Fibroblast of lung (primary cell): Measurements from ENCODE around the gene HTT. TPM values are rescaled to one million over a fixed set of nuclear protein-coding genes. Genes with fewer than 3 reads are reported as not detected.

Experiments
- DNase-seq, 2 donors: peaks; one replicate each; pipeline versions ENCODE4 v3.0.0 to v3.0.0-alpha.2; 2010; ENCODE audit warnings: low read depth in 2 of 2
- H2AFZ ChIP-seq: 2 replicates; pipeline ENCODE4 v1.5.1; 2012; ENCODE audit warnings: low read length, control low read depth, inconsistent platforms
- H3K27ac ChIP-seq: 2 replicates; pipeline ENCODE4 v1.5.1; 2011; ENCODE audit warnings: low read length, control low read depth; ENCODE audit not compliant: insufficient read depth
- H3K27me3 ChIP-seq: 2 replicates; pipeline ENCODE4 v1.5.1; 2011; ENCODE audit warnings: mild to moderate bottlenecking, low read length; ENCODE audit not compliant: control insufficient read depth, insufficient read depth
- H3K36me3 ChIP-seq: 2 replicates; pipeline ENCODE4 v1.5.1; 2011; ENCODE audit warnings: low read length; ENCODE audit not compliant: control insufficient read depth, insufficient read depth
- H3K4me1 ChIP-seq: 2 replicates; pipeline ENCODE4 v1.5.1; 2011; ENCODE audit warnings: low read length; ENCODE audit not compliant: control insufficient read depth, insufficient read depth; ENCODE audit errors: extremely low read depth
- H3K4me2 ChIP-seq: 2 replicates; pipeline ENCODE4 v1.5.1; 2011; ENCODE audit warnings: low read length, control low read depth; ENCODE audit not compliant: insufficient read depth; ENCODE audit errors: extremely low read depth
- H3K4me3 ChIP-seq, 4 experiments: fragments of 200-600 bp in 1 of 4; sonication (generic) in 1 of 4; replicated peaks in 1 of 4; 2 replicates each; pipeline ENCODE4 v1.5.1; 2011 to 2016; ENCODE audit warnings: low read length in 4 of 4, low read depth in 3 of 4, mild to moderate bottlenecking in 3 of 4, control low read depth in 2 of 4, inconsistent platforms in 1 of 4, mixed read lengths in 1 of 4; ENCODE audit not compliant: insufficient read depth in 1 of 4; ENCODE audit errors: control extremely low read depth in 1 of 4
- H3K79me2 ChIP-seq: 2 replicates; pipeline ENCODE4 v1.5.1; 2012; ENCODE audit warnings: mild to moderate bottlenecking, low read length, inconsistent platforms; ENCODE audit not compliant: control insufficient read depth, insufficient read depth
- H3K9ac ChIP-seq: 2 replicates; pipeline ENCODE4 v1.5.1; 2011; ENCODE audit warnings: mild to moderate bottlenecking, low read length, control low read depth; ENCODE audit not compliant: insufficient read depth
- H3K9me3 ChIP-seq: 2 replicates; pipeline ENCODE4 v1.5.1; 2012; ENCODE audit warnings: low read depth, low read length; ENCODE audit not compliant: control insufficient read depth, insufficient read depth
- H4K20me1 ChIP-seq: 2 replicates; pipeline ENCODE4 v1.5.1; 2011; ENCODE audit warnings: low read length; ENCODE audit not compliant: control insufficient read depth, insufficient read depth; ENCODE audit errors: extremely low read depth
- EZH2 ChIP-seq: IDR thresholded peaks from 2 replicates; pipeline ENCODE4 v1.5.1; 2012; ENCODE audit warnings: low read length, control low read depth, mild to moderate bottlenecking; ENCODE audit errors: missing control alignments
- polyA minus RNA-seq: library from RNA; depleted of rRNA, polyadenylated mRNA; stranded (reverse); fragments of >200 nt; gene quantifications from 2 replicates; pipeline ENCODE4 v1.2.3, GENCODE V29; 2011; ENCODE audit warnings: low replicate concordance
- polyA plus RNA-seq, 2 donors: library from polyadenylated mRNA; depleted of rRNA in 1 of 2; stranded (reverse) in 1 of 2; unstranded in 1 of 2; fragments of >200 nt; gene quantifications; 2 replicates each; pipeline ENCODE4 v1.2.1, GENCODE V29; 2011 to 2012; ENCODE audit warnings: missing spikeins in 1 of 2
- total RNA-seq: library from RNA; depleted of rRNA; stranded (reverse); fragments of >200 nt; gene quantifications from 2 replicates; pipeline ENCODE4 v1.2.1, GENCODE V29; 2014
- TF ChIP-seq, protein P1 (sequence below), 2 donors: IDR thresholded peaks in 1 of 2; conservative IDR thresholded peaks in 1 of 2; 1 replicate in 1 of 2; 2 replicates in 1 of 2; pipeline ENCODE4 v1.5.1; 2011 to 2012; ENCODE audit warnings: low read length in 2 of 2, control low read depth in 1 of 2, inconsistent platforms in 1 of 2, low read depth in 1 of 2, mild to moderate bottlenecking in 1 of 2

The HTT gene
- total RNA-seq (41.8 and 52.9 TPM in 2 replicates), polyA plus RNA-seq (13.2 and 19.2 TPM in 2 replicates), polyA minus RNA-seq (172 and 236 TPM in 2 replicates)
- 15.5 and 18.1 TPM in 2 replicates for polyA plus RNA-seq (2012)

DNA sequence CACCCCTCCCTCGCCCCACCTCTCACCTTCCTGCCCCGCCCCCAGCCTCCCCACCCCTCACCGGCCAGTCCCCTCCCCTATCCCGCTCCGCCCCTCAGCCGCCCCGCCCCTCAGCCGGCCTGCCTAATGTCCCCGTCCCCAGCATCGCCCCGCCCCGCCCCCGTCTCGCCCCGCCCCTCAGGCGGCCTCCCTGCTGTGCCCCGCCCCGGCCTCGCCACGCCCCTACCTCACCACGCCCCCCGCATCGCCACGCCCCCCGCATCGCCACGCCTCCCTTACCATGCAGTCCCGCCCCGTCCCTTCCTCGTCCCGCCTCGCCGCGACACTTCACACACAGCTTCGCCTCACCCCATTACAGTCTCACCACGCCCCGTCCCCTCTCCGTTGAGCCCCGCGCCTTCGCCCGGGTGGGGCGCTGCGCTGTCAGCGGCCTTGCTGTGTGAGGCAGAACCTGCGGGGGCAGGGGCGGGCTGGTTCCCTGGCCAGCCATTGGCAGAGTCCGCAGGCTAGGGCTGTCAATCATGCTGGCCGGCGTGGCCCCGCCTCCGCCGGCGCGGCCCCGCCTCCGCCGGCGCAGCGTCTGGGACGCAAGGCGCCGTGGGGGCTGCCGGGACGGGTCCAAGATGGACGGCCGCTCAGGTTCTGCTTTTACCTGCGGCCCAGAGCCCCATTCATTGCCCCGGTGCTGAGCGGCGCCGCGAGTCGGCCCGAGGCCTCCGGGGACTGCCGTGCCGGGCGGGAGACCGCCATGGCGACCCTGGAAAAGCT lies at the start of gene HTT, which contains the start of gene HTT-AS:
Gene HTT, plus strand, starts transcription at position 604 of the 768 bp plus-strand sequence. Its CDS starts 145 bp downstream, at position 749.
Gene HTT-AS, minus strand, starts transcription at position 461 of the 768 bp plus-strand sequence.
- Histone ChIP-seq H3K9me3 (no peaks in the 10 kb centered on the region), H2AFZ (peak within 1 kb of the TSS; percentile 97)
- TF ChIP-seq EZH2, result no peak
- TF ChIP-seq, protein P1, sequence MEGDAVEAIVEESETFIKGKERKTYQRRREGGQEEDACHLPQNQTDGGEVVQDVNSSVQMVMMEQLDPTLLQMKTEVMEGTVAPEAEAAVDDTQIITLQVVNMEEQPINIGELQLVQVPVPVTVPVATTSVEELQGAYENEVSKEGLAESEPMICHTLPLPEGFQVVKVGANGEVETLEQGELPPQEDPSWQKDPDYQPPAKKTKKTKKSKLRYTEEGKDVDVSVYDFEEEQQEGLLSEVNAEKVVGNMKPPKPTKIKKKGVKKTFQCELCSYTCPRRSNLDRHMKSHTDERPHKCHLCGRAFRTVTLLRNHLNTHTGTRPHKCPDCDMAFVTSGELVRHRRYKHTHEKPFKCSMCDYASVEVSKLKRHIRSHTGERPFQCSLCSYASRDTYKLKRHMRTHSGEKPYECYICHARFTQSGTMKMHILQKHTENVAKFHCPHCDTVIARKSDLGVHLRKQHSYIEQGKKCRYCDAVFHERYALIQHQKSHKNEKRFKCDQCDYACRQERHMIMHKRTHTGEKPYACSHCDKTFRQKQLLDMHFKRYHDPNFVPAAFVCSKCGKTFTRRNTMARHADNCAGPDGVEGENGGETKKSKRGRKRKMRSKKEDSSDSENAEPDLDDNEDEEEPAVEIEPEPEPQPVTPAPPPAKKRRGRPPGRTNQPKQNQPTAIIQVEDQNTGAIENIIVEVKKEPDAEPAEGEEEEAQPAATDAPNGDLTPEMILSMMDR (conservative IDR thresholded peaks at IDR 0.05 in 1 of 2, IDR thresholded peaks at IDR 0.05 in 1 of 2; ENCODE audit: low read depth in 1 of 2, low read length in 2 of 2), result no peak

GRCh38 chr4:3025881-3026280 lies 48.6 kb upstream of the HTT start:
- no peak for DNase-seq
- H2AFZ ChIP-seq, result no peak overlapping the region
- no peaks in the 10 kb centered on the region for H3K36me3 ChIP-seq
- TF ChIP-seq, protein P1 (conservative IDR thresholded peaks at IDR 0.05 in 1 of 2, IDR thresholded peaks at IDR 0.05 in 1 of 2; ENCODE audit: low read depth in 1 of 2, low read length in 2 of 2), result no peak
- TF ChIP-seq EZH2, result no peak
- H3K27ac ChIP-seq, result no peak overlapping the region
- no peak overlapping the region for H3K4me3 ChIP-seq
- no peak overlapping the region for H3K4me2 ChIP-seq
- no peaks in the 10 kb centered on the region for H3K9me3 ChIP-seq
- no peaks in the 10 kb centered on the region for H4K20me1 ChIP-seq
- H3K27me3 ChIP-seq, result peaks cover 3% of the 10 kb centered on the region
- no peak overlapping the region for H3K9ac ChIP-seq
- H3K79me2 ChIP-seq, result no peaks in the 10 kb centered on the region
- no peaks in the 10 kb centered on the region for H3K4me1 ChIP-seq

More for the DNA sequence above, at the start of gene HTT, which contains the start of gene HTT-AS:
- Histone ChIP-seq H3K79me2 (peaks cover 34% of the 10 kb centered on the region), H3K27me3 (no peaks in the 10 kb centered on the region), H3K4me1 (peaks cover 13% of the 10 kb centered on the region), H3K4me2 (peak within 1 kb of the TSS; percentile 94), H3K4me3 (peak within 1 kb of the TSS; percentile 88 to 96 (median 92)), H3K27ac (peak within 1 kb of the TSS; percentile 91), H3K36me3 (no peaks in the 10 kb centered on the region), H3K9ac (peak within 1 kb of the TSS; percentile 90), H4K20me1 (no peaks in the 10 kb centered on the region)
- DNase-seq, result peak; percentile 88 to 94

DNA sequence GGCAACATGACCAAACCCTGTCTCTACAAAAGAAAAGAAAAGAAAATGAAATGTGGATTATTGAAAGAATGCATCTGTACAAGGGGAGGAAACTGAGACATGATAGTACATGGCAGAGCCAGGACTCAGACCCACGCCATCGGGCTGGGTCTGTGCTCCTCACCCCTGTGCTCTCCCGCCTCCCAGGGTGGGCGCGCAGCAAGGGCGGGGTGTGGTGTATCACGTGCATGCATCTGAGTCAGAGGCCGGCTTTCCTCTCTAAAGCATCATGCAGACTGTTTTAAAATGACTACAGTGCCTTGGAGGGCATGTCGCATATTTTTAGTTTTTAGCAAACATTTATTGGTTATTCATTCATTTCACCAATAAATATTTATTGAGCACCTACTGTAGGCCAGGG lies 47.9 kb upstream of the HTT start:
- no peaks in the 10 kb centered on the region for H3K4me1 ChIP-seq
- H3K27ac ChIP-seq, result no peak overlapping the region
- H3K4me3 ChIP-seq, result no peak overlapping the region
- no peaks in the 10 kb centered on the region for H3K36me3 ChIP-seq
- H3K27me3 ChIP-seq, result peaks cover 3% of the 10 kb centered on the region
- DNase-seq, result no peak
- no peak overlapping the region for H2AFZ ChIP-seq
- H3K79me2 ChIP-seq, result no peaks in the 10 kb centered on the region
- H4K20me1 ChIP-seq, result no peaks in the 10 kb centered on the region
- no peak overlapping the region for H3K4me2 ChIP-seq
- no peak overlapping the region for H3K9ac ChIP-seq
- H3K9me3 ChIP-seq, result no peaks in the 10 kb centered on the region
- TF ChIP-seq, protein P1 (conservative IDR thresholded peaks at IDR 0.05 in 1 of 2, IDR thresholded peaks at IDR 0.05 in 1 of 2; ENCODE audit: low read depth in 1 of 2, low read length in 2 of 2), result no peak
